Stomach (tissue), 9 donors: Measurements from ENCODE around the gene ADGRE2. TPM values are rescaled to one million over a fixed set of nuclear protein-coding genes. Genes with fewer than 3 reads are reported as not detected.
"Not testable (repeated sequence)": the region's sequence is repeated elsewhere in the genome, so short reads cannot be mapped to it uniquely, and the experiment has no call there.

Source experiments
- DNase-seq, 2 donors: peaks; one replicate each; pipeline versions ENCODE4 v3.0.0 to v3.0.0-alpha.2; 2013 to 2019
- H3K27ac ChIP-seq, 5 donors: fragments of 200-600 bp in 4 of 5; sonication (generic) in 4 of 5; one replicate each; pipeline ENCODE4 v1.5.1; 2013 to 2019; ENCODE audit warnings: mild to moderate bottlenecking in 1 of 5, moderate library complexity in 1 of 5
- H3K27me3 ChIP-seq, 3 donors: fragments of 200-600 bp; sonication (generic); one replicate each; pipeline ENCODE4 v1.5.1; 2017 to 2019; ENCODE audit warnings: mixed run types in 1 of 3
- H3K36me3 ChIP-seq, 4 donors: fragments of 200-600 bp; sonication (generic); 1 replicate in 3 of 4; 2 replicates in 1 of 4; pipeline ENCODE4 v1.5.1; 2016 to 2019
- H3K4me1 ChIP-seq, 4 donors: fragments of 200-600 bp; sonication (generic); one replicate each; pipeline ENCODE4 v1.5.1; 2016 to 2019
- H3K4me3 ChIP-seq, 4 donors: fragments of 200-600 bp; sonication (generic) in 3 of 4; one replicate each; pipeline ENCODE4 v1.5.1; 2016 to 2019; ENCODE audit warnings: mild to moderate bottlenecking in 1 of 4
- H3K9me3 ChIP-seq, 4 donors: fragments of 200-600 bp; sonication (generic); one replicate each; pipeline ENCODE4 v1.5.1; 2016 to 2019
- CTCF ChIP-seq, 7 experiments: fragments of 450-650 bp in 4 of 7; fragments of 200-600 bp in 3 of 7; sonication (generic) in 3 of 7; IDR thresholded peaks; one replicate each; pipeline ENCODE4 v1.5.1; 2016 to 2019; ENCODE audit warnings: antibody characterized with exemption in 7 of 7, control low read depth in 2 of 7, mild to moderate bottlenecking in 1 of 7
- EP300 ChIP-seq: sonication (generic); formaldehyde crosslinking; IDR thresholded peaks from one replicate; pipeline ENCODE4 v1.6.1; 2017; ENCODE audit warnings: antibody characterized with exemption
- POLR2A ChIP-seq, 4 donors: fragments of 450-650 bp; IDR thresholded peaks; one replicate each; pipeline ENCODE4 v1.6.1; 2016; ENCODE audit warnings: antibody characterized with exemption in 4 of 4, control low read depth in 2 of 4, mild to moderate bottlenecking in 1 of 4, moderate library complexity in 1 of 4
- POLR2AphosphoS5 ChIP-seq, 3 donors: sonication (generic); formaldehyde crosslinking; IDR thresholded peaks; one replicate each; pipeline ENCODE4 v1.6.1; 2016; ENCODE audit warnings: antibody characterized with exemption in 3 of 3
- WGBS, 5 donors: extraction: QIAGEN DNeasy Blood & Tissue Kit in 3 of 5; methylation state at CpG; one replicate each; pipeline versions ENCODE4 v1.1.5 to v1.1.7; 2013 to 2018; 5-methylcytosine and 5-hydroxymethylcytosine counted together
- intact Hi-C: fragments of 100-400 bp; cut with DNase I; formaldehyde crosslinking; loops from one replicate; pipeline ENCODE4 v1.15.1; 2023; ENCODE audit warnings: low total_unique reads
- polyA plus RNA-seq, 3 donors: library from polyadenylated mRNA; stranded (reverse); fragments of 200-250 nt; gene quantifications; one replicate each; pipeline ENCODE4 v1.2.3, GENCODE V29; 2013
- total RNA-seq, 5 donors: library from RNA; depleted of rRNA; stranded (reverse); fragments of >200 nt; gene quantifications; one replicate each; pipeline versions ENCODE4 v1.1.0 to v1.2.3, GENCODE V29; 2014 to 2016
- donor health status: healthy with polysubstance abuse.
- donor health status: Bipolar disorder and iron deficiency.
- donor health status: healthy.

The ADGRE2 gene
- total and polyA plus RNA-seq, 8 donors: 0.28 to 9.6 (median 1.7) TPM; not detected in 1

- Histone ChIP-seq H3K4me3 (no peak overlapping the region), H3K27ac (no peak overlapping the region), H3K36me3 (peaks cover 0 to 24% (median 0%) of the 10 kb centered on the region in 4 donors), H3K27me3 (peaks cover 0 to 6% (median 0%) of the 10 kb centered on the region in 3 donors), H3K4me1 (no peaks in the 10 kb centered on the region), H3K9me3 (peaks cover 0 to under 1% (median 0%) of the 10 kb centered on the region in 4 donors)
- intact Hi-C loops: loop anchor here (5.0 kb wide), 1 partner anchor 371 kb away; no protein-coding TSS in a partner anchor
- DNase-seq: no peak
- whole genome bisulfite sequencing, 5 donors: 49 to 95% (median 82%) methylated on average over 2 of the region's 2 CpGs
- no peak for TF ChIP-seq CTCF (IDR thresholded peaks at IDR 0.05)
- TF ChIP-seq POLR2A (IDR thresholded peaks at IDR 0.05): no peak
- TF ChIP-seq EP300: no peak
- no peak for TF ChIP-seq POLR2AphosphoS5 (IDR thresholded peaks at IDR 0.05)
Observed at GRCh38 chr19:14768001-14768400, 10.4 kb downstream of the ADGRE2 start.

- 56 to 85% (median 76%) methylated on average over 2 of the region's 2 CpGs for WGBS, 5 donors
- TF ChIP-seq POLR2A (IDR thresholded peaks at IDR 0.05): no peak
- no peak for TF ChIP-seq EP300
- peaks cover 0 to 5% (median 0%) of the 10 kb centered on the region in 4 donors for H3K9me3 ChIP-seq
- intact Hi-C loops: loop anchor here (5.0 kb wide), 1 partner anchor 370 kb away; no protein-coding TSS in a partner anchor
- no peak overlapping the region for H3K4me3 ChIP-seq
- peaks cover 0 to 27% (median 0%) of the 10 kb centered on the region in 4 donors for H3K36me3 ChIP-seq
- DNase-seq: peak in 1 of 2 donors; percentile 11
- H3K4me1 ChIP-seq: no peaks in the 10 kb centered on the region
- H3K27me3 ChIP-seq: peaks cover 0 to 6% (median 0%) of the 10 kb centered on the region in 3 donors
- no peak overlapping the region for H3K27ac ChIP-seq
Observed at GRCh38 chr19:14767466-14767971, 10.8 kb downstream of the ADGRE2 start.

GRCh38 chr19:14765841-14766240 is 12.5 kb downstream of the ADGRE2 start:
- DNase-seq, H3K27ac ChIP-seq, H3K9me3 ChIP-seq, H3K27me3 ChIP-seq, H3K4me1 ChIP-seq, H3K4me3 ChIP-seq: not testable (repeated sequence)
- H3K36me3 ChIP-seq: peaks cover 0 to 25% (median 0%) of the 10 kb centered on the region in 4 donors
- 78 to 83% (median 79%) methylated on average over 9 to 15 of the region's 15 CpGs for WGBS, 5 donors
- intact Hi-C loops: loop anchor here (5.0 kb wide), 1 partner anchor 369 kb away; no protein-coding TSS in a partner anchor

- not testable (repeated sequence) for H3K9me3 ChIP-seq, H3K27ac ChIP-seq, H3K4me3 ChIP-seq, DNase-seq, H3K27me3 ChIP-seq, H3K4me1 ChIP-seq
- WGBS, 5 donors: 66 to 89% (median 83%) methylated on average over 5 to 17 of the region's 18 CpGs
- peaks cover 0 to 25% (median 0%) of the 10 kb centered on the region in 4 donors for H3K36me3 ChIP-seq
- intact Hi-C loops: loop anchor here (5.0 kb wide), 1 partner anchor 368 kb away; no protein-coding TSS in a partner anchor
Observed at GRCh38 chr19:14765403-14765802, 13.0 kb downstream of the ADGRE2 start.

GRCh38 chr19:14764401-14764800 is 14.0 kb downstream of the ADGRE2 start:
- Histone ChIP-seq H3K9me3 (peaks cover 0 to 5% (median 1%) of the 10 kb centered on the region in 4 donors), H3K27ac (no peak overlapping the region), H3K27me3 (peaks cover 0 to 6% (median 0%) of the 10 kb centered on the region in 3 donors), H3K4me3 (no peak overlapping the region), H3K36me3 (peaks cover 0 to 25% (median 0%) of the 10 kb centered on the region in 4 donors), H3K4me1 (no peaks in the 10 kb centered on the region)
- DNase-seq: no peak
- TF ChIP-seq POLR2A (IDR thresholded peaks at IDR 0.05): no peak
- intact Hi-C loops: no loop called here
- 82 to 92% (median 85%) methylated on average over 2 to 9 of the region's 9 CpGs for WGBS, 5 donors

- peaks cover 0 to 5% (median 1%) of the 10 kb centered on the region in 4 donors for H3K9me3 ChIP-seq
- DNase-seq: no peak
- H3K4me3 ChIP-seq: no peak overlapping the region
- 66 to 78% (median 73%) methylated on average over 4 of the region's 4 CpGs for WGBS, 5 donors
- H3K4me1 ChIP-seq: no peaks in the 10 kb centered on the region
- no peak overlapping the region for H3K27ac ChIP-seq
- intact Hi-C loops: no loop called here
- peaks cover 0 to 6% (median 0%) of the 10 kb centered on the region in 3 donors for H3K27me3 ChIP-seq
- TF ChIP-seq POLR2AphosphoS5 (IDR thresholded peaks at IDR 0.05): no peak
- no peak for TF ChIP-seq EP300
- no peak for TF ChIP-seq POLR2A (IDR thresholded peaks at IDR 0.05)
- TF ChIP-seq CTCF (IDR thresholded peaks at IDR 0.05): no peak
- H3K36me3 ChIP-seq: peaks cover 0 to 25% (median 0%) of the 10 kb centered on the region in 4 donors
Observed at GRCh38 chr19:14763497-14764145, 14.7 kb downstream of the ADGRE2 start.
